ENCODE results near the gene CYP4F2.

DNA sequence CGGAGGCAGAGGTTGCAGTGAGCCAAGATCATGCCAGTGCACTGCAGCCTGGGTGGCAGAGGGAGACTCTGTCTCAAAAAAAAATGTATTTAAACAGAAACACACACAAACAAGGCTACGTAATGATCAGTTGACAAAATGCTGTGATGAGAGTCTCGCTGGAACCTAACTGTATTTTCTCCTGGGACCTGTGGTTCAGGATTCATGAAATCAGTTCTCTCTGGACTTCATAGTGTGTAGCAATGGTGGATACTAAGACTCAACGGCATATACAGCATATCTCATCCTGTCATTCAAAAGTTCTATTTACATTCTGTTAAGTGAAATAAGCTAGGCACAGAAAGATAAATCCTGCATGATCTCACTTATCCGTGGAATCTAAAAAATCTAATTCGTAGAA is 37.4 kb downstream of the CYP4F2 start:
- TF ChIP-seq EZH2 (IDR thresholded peaks at IDR 0.05; ENCODE audit: insufficient read depth, poor library complexity, severe bottlenecking) = no peak
- no peak for TF ChIP-seq EZH2phosphoT487 (IDR thresholded peaks at IDR 0.05; ENCODE audit: insufficient read depth, low read depth)
